GM12878 (cell line): ENCODE results near the gene NHSL1. TPM values are rescaled to one million over a fixed set of nuclear protein-coding genes. Genes with fewer than 3 reads are reported as not detected.

Experiments
- ATAC-seq: fragments of 200-7000 bp; cut with Tn5 transposase; 3 replicates; pipeline ENCODE4 v1.9.1; 2020; ENCODE audit warnings: mild to moderate bottlenecking, moderate library complexity
- BruUV-seq: library from RNA; stranded (reverse); fragments of 400-500 nt; replicated peaks from 2 replicates; lab custom pipeline; 2021; lab: Mats Ljungman, UMichigan
- CTCF ChIA-PET: fragments of 300-600 bp; sonication (Branson Sonifier 250); formaldehyde crosslinking; extraction: SDS; loops from one replicate; lab custom pipeline; 2021; ENCODE audit warnings: inconsistent platforms; lab: Yijun Ruan, JAX
- POLR2A ChIA-PET: fragments of 350-600 bp; formaldehyde crosslinking; extraction: SDS; loops from one replicate; lab custom pipeline; 2021; ENCODE audit warnings: inconsistent platforms; lab: Charles Lee
- RAD21 ChIA-PET: fragments of 300-600 bp; sonication (Branson Sonifier 250); formaldehyde crosslinking; loops from one replicate; lab custom pipeline; 2023; ENCODE audit warnings: antibody characterized with exemption; ENCODE audit not compliant: unreplicated experiment; lab: Charles Lee
- SMC1A ChIA-PET: fragments of 300-600 bp; sonication (Branson Sonifier 250); formaldehyde crosslinking; loops from one replicate; lab custom pipeline; 2023; ENCODE audit not compliant: unreplicated experiment, uncharacterized antibody; lab: Charles Lee
- DNase-seq: peaks from one replicate; pipeline ENCODE4 v3.0.0-alpha.2; 2011; ENCODE audit warnings: low read depth, low spot score
- FAIRE-seq: peaks from 3 replicates; lab custom pipeline; 2011; peaks lifted over from hg19 to GRCh38; lab: Jason Lieb, UNC
- H2AFZ ChIP-seq: 2 replicates; pipeline ENCODE4 v1.6.0; 2011; ENCODE audit warnings: low read depth, low read length, control low read depth; ENCODE audit not compliant: control insufficient read depth
- H3K27ac ChIP-seq: 2 replicates; pipeline ENCODE4 v1.5.1; 2011; ENCODE audit warnings: control low read depth; ENCODE audit not compliant: control insufficient read depth, insufficient read depth
- H3K27me3 ChIP-seq, 2 experiments: replicated peaks in 1 of 2; 2 replicates each; pipeline versions ENCODE4 v1.6.0 to v1.6.1; 2011; ENCODE audit warnings: low read length in 1 of 2; ENCODE audit not compliant: control insufficient read depth in 2 of 2, insufficient read depth in 2 of 2
- H3K36me3 ChIP-seq, 2 experiments: 2 replicates each; pipeline ENCODE4 v1.5.1; 2011; ENCODE audit warnings: low read length in 1 of 2; ENCODE audit not compliant: control insufficient read depth in 2 of 2, insufficient read depth in 2 of 2
- H3K4me1 ChIP-seq: 2 replicates; pipeline ENCODE4 v1.6.1; 2011; ENCODE audit warnings: mild to moderate bottlenecking, low read length, moderate library complexity, mixed read lengths; ENCODE audit not compliant: control insufficient read depth, insufficient read depth
- H3K4me2 ChIP-seq: 2 replicates; pipeline ENCODE4 v1.6.0; 2011; ENCODE audit warnings: control low read depth; ENCODE audit not compliant: control insufficient read depth, insufficient read depth
- H3K4me3 ChIP-seq: fragments of 200-600 bp; sonication (generic); 2 replicates; pipeline ENCODE4 v1.5.1; 2016
- H3K79me2 ChIP-seq: 2 replicates; pipeline ENCODE4 v1.6.0; 2011; ENCODE audit warnings: low read length; ENCODE audit not compliant: control insufficient read depth, insufficient read depth
- H3K9ac ChIP-seq: 2 replicates; pipeline ENCODE4 v1.8.0; 2011; ENCODE audit warnings: low read length, control low read depth, mixed read lengths; ENCODE audit not compliant: control insufficient read depth, insufficient read depth
- H3K9me3 ChIP-seq: replicated peaks from 3 replicates; pipeline ENCODE4 v1.5.1; 2011; ENCODE audit warnings: mild to moderate bottlenecking, low read length; ENCODE audit not compliant: control insufficient read depth, insufficient read depth
- H4K20me1 ChIP-seq: 2 replicates; pipeline ENCODE4 v1.6.0; 2011; ENCODE audit not compliant: control insufficient read depth, insufficient read depth
- ASH2L ChIP-seq: fragments of 300-600, 200-600 bp; sonication (generic); IDR thresholded peaks from 2 replicates; pipeline ENCODE4 v1.6.1; 2017; ENCODE audit warnings: low read depth, mild to moderate bottlenecking, borderline replicate concordance
- BCL3 ChIP-seq: IDR thresholded peaks from 2 replicates; pipeline ENCODE4 v1.6.1; 2011; ENCODE audit warnings: borderline replicate concordance, low read depth, mild to moderate bottlenecking, moderate library complexity, low read length; ENCODE audit not compliant: insufficient read depth, poor library complexity, severe bottlenecking
- BMI1 ChIP-seq: fragments of 450-650 bp; IDR thresholded peaks from 2 replicates; pipeline ENCODE4 v1.6.1; 2016; ENCODE audit warnings: mild to moderate bottlenecking, moderate library complexity, borderline replicate concordance
- CREM ChIP-seq: IDR thresholded peaks from 2 replicates; pipeline ENCODE4 v1.6.1; 2014; ENCODE audit warnings: antibody characterized with exemption, low read depth
- CTCF ChIP-seq, 3 experiments: IDR thresholded peaks in 2 of 3; conservative IDR thresholded peaks in 1 of 3; 2 replicates each; pipeline ENCODE4 v1.5.1; 2011; ENCODE audit warnings: low read depth in 3 of 3, low read length in 3 of 3, mild to moderate bottlenecking in 3 of 3, control low read depth in 2 of 3, moderate library complexity in 2 of 3, inconsistent platforms in 1 of 3, mixed read lengths in 1 of 3; ENCODE audit not compliant: control insufficient read depth in 2 of 3, insufficient read depth in 1 of 3; ENCODE audit errors: extremely low read depth in 1 of 3
- CUX1 ChIP-seq: IDR thresholded peaks from 2 replicates; pipeline ENCODE4 v1.6.1; 2012; ENCODE audit warnings: improper control_type of control experiment, low read depth, low read length; ENCODE audit not compliant: insufficient replicate concordance
- JUNB ChIP-seq: IDR thresholded peaks from 2 replicates; pipeline ENCODE4 v1.6.1; 2016; ENCODE audit warnings: antibody characterized with exemption, mild to moderate bottlenecking
- NR2C1 ChIP-seq: fragments of 450-650 bp; IDR thresholded peaks from 2 replicates; pipeline ENCODE4 v1.6.1; 2017; ENCODE audit warnings: antibody characterized with exemption, mild to moderate bottlenecking, moderate library complexity
- NR2F1 ChIP-seq: fragments of 450-650 bp; conservative IDR thresholded peaks from 2 replicates; pipeline ENCODE4 v1.6.1; 2017; ENCODE audit warnings: mild to moderate bottlenecking
- PML ChIP-seq: IDR thresholded peaks from 2 replicates; pipeline ENCODE4 v1.6.1; 2012; ENCODE audit warnings: low read length, inconsistent platforms
- SMC3 ChIP-seq: IDR thresholded peaks from 2 replicates; pipeline ENCODE4 v1.6.1; 2011; ENCODE audit warnings: low read length, improper control_type of control experiment, borderline replicate concordance
- SRF ChIP-seq, 2 experiments: IDR thresholded peaks; 2 replicates each; pipeline ENCODE4 v1.6.1; 2011; ENCODE audit warnings: low read depth in 2 of 2, low read length in 2 of 2, mild to moderate bottlenecking in 1 of 2, moderate library complexity in 1 of 2
- SUPT20H ChIP-seq: IDR thresholded peaks from 2 replicates; pipeline ENCODE4 v1.6.1; 2011; ENCODE audit warnings: low read depth, mild to moderate bottlenecking, low read length, moderate library complexity, borderline replicate concordance; ENCODE audit not compliant: control insufficient read depth
- ZNF24 ChIP-seq: fragments of 450-650 bp; IDR thresholded peaks from 2 replicates; pipeline ENCODE4 v1.6.1; 2017; ENCODE audit warnings: antibody characterized with exemption, mild to moderate bottlenecking
- ZNF274 ChIP-seq: IDR thresholded peaks from one replicate; pipeline ENCODE4 v1.8.0; 2011; ENCODE audit not compliant: insufficient read length, insufficient read depth
- WGBS: methylation state at CpG from one replicate; pipeline ENCODE4 v1.1.6; 2016; ENCODE audit warnings: low lambda C conversion rate; ENCODE audit not compliant: insufficient replicate concordance, insufficient coverage; ENCODE audit errors: missing lambda C conversion rate; 5-methylcytosine and 5-hydroxymethylcytosine counted together
- in situ Hi-C: fragments of 300-500 bp; cut with MboI; formaldehyde crosslinking; loops from 9 replicates; pipeline ENCODE4 v1.14.3; 2018; ENCODE audit warnings: mixed read lengths
- intact Hi-C: fragments of 100-400 bp; cut with micrococcal nuclease; formaldehyde crosslinking; loops from one replicate; pipeline ENCODE4 v1.14.2; 2022; ENCODE audit not compliant: unreplicated experiment
- polyA plus RNA-seq, 11 experiments: library from polyadenylated mRNA; depleted of rRNA in 4 of 11; unstranded in 6 of 11; stranded (reverse) in 5 of 11; fragments of >200 nt; fragmentation: Nextera tagmentation in 4 of 11; fragmentation: Illumina TruSeq in 1 of 11; extraction: Ambion mirVana in 4 of 11; extraction: Trizol in 1 of 11; gene quantifications; 1 replicate in 1 of 11; 2 replicates in 10 of 11; pipeline versions ENCODE4 v1.2.1 to v1.2.3, GENCODE V29; 2011 to 2016; ENCODE audit warnings: inconsistent platforms in 2 of 11, missing spikeins in 2 of 11, low read depth in 1 of 11
- total RNA-seq, 4 experiments: library from RNA; depleted of rRNA in 3 of 4; stranded (reverse); fragments of >200 nt in 3 of 4; fragmentation: Illumina TruSeq in 1 of 4; extraction: Trizol in 1 of 4; gene quantifications; 2 replicates each; pipeline versions ENCODE4 v1.2.1 to v1.2.3, GENCODE V29; 2013 to 2021

Gene NHSL1
- total and polyA plus RNA-seq, 10 of the 15 experiments (the other 5 are each of a cell fraction or from before 2014, with no cell fraction given): 0.26 to 14.1 (median 0.90) TPM

GRCh38 chr6:138416206-138416605, 83.1 kb downstream of the NHSL1 start (continued):
- TF ChIP-seq CTCF (IDR thresholded peaks at IDR 0.05 in 2 of 3, conservative IDR thresholded peaks at IDR 0.05 in 1 of 3; ENCODE audit: control insufficient read depth in 2 of 3, extremely low read depth in 1 of 3, insufficient read depth in 1 of 3, low read depth in 3 of 3, low read length in 3 of 3): no peak
- no peak for TF ChIP-seq NR2C1
- TF ChIP-seq SRF (IDR thresholded peaks at IDR 0.05; ENCODE audit: low read depth in 2 of 2, low read length in 2 of 2): no peak
- no peak for TF ChIP-seq PML
- TF ChIP-seq, all 136 proteins: peak for 0

- Histone ChIP-seq H3K9me3 (no peaks in the 10 kb centered on the region; the same call in 2 of the 3 replicates), H3K27me3 (no peaks in the 10 kb centered on the region), H2AFZ (no peak overlapping the region), H3K79me2 (no peaks in the 10 kb centered on the region), H3K4me1 (peaks cover 6% of the 10 kb centered on the region; the same call in 1 of the 2 replicates), H3K36me3 (peaks cover 0 to 2% of the 10 kb centered on the region in 2 experiments; a peak in 1 of 4 replicates), H4K20me1 (no peaks in the 10 kb centered on the region), H3K27ac (no peak overlapping the region), H3K4me3 (no peak overlapping the region), H3K4me2 (no peak overlapping the region), H3K9ac (no peak overlapping the region)
- no TSS peak for BruUV-seq
- ChIA-PET RAD21 (no interaction called here), SMC1A (interaction anchor here (0.8 to 1.3 kb wide), 3 partner anchors 9 to 94 kb away, joined by 3 to 5 read pairs (median 3); no protein-coding TSS in a partner anchor), POLR2A (no interaction called here), CTCF (interaction anchor here (0.7 to 2.2 kb wide), 3 partner anchors 9 to 92 kb away, joined by 3 to 5 read pairs (median 5); no protein-coding TSS in a partner anchor)
- 100% methylated on average over 5 of the region's 5 CpGs for WGBS
- intact Hi-C loops (no loop called here), in situ Hi-C loops (no loop called here)
- ATAC-seq (no peak), FAIRE-seq (no peak), DNase-seq (no peak)
- TF ChIP-seq ZNF24 (no peak), NR2F1 (no peak), ASH2L (no peak), BCL3 (no peak), JUNB (no peak), CREM (no peak), ZNF274 (no peak), BMI1 (no peak), CUX1 (no peak), SUPT20H (no peak), SMC3 (no peak)
Measured at GRCh38 chr6:138415125-138415524, 84.2 kb downstream of the NHSL1 start.
